ENCODE results near the gene VARS2. TPM values are rescaled to one million over a fixed set of nuclear protein-coding genes. Genes with fewer than 3 reads are reported as not detected.
"Not testable (repeated sequence)": the region's sequence is repeated elsewhere in the genome, so short reads cannot be mapped to it uniquely, and the experiment has no call there.

The VARS2 gene
- total RNA-seq = 61.4 TPM

DNA sequence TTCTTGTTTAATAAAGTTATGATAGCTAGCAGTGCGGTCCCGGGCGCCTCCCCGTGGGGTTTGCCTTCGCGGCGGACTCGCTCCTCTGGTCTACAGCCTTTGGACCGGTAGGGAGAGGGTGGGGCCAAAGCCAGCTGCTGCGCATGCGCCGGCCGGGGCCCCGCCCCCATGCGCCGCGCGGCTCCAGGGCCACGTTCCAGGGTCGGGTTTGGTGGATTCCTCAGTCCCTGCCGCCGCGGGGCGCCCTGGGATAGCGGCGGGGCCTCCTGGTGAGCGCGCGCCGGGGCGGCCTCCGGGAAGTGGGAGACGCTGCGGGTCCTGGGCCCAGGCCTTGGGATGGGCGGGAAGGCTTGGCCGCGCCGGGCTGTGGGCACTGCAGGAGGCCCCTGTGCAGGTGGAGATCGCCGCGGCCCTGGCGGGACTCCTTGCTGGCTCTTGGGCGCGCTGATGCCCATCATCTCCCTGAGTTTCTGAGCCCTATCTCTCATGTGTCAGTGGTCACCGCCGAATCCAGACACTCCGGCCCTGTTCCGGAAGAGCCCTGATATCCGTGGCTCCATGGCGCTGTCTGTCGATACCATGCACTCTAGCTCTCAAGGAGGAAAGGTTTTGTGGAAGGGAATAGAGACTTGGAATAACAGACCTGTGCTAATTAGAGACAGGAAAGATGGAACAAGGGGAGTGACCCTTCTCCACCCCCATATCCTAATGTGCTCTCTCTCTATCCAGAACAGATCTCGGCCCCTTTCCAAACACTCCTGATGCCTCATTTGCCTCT is at the start of gene VARS2:
Gene VARS2, plus strand, starts transcription at position 163 of the 778 bp plus-strand sequence. Its CDS starts 599 bp downstream, at position 762.
- peak; percentile 95 for DNase-seq (ENCODE audit: low spot score)

DNA sequence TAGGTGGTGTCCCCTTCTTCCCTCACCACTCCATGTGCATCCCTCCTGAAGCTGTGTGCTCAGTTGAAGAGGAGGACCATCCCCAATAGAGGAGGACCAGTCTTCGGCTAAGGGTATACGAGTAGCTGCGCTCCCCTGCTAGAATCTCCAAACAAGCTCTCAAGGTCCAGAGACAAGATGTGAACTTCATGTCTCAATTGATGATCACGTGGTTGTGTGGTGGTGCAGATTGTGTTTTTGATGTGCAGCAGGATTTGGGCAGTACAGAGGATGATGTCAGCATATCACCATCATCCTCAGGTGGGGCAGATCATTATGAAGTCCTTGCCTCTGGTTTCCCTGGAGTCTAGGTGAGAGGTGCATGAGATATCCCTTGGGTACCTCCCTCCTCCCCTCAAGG is 49.7 kb upstream of the VARS2 start:
- no peak for DNase-seq (ENCODE audit: low spot score)

DNA sequence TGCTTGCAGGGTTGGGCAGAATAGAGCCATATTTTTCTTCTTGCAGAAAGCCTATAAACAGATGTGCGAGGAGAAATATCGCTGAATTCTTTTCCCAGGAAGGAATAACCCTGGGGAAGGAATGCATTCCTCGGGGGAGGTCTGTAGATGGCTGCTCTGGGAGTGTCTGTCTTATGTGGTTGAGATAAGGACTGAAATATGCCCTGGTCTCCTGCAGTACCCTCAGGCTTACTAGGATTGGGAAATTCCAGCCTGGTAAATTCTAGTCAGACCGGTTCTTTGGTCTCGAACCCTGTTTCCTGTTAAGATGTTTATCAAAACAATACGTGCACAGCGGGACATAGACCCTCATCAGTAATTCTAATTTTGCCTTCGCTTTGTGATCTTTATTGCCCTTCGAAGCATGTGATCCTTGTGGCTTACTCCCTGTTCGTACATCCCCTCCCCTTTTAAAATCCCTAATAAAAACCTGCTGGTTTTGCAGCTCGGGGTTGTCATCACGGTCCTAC is 44.7 kb upstream of the VARS2 start:
- DNase-seq (ENCODE audit: low spot score) = not testable (repeated sequence)

DNA sequence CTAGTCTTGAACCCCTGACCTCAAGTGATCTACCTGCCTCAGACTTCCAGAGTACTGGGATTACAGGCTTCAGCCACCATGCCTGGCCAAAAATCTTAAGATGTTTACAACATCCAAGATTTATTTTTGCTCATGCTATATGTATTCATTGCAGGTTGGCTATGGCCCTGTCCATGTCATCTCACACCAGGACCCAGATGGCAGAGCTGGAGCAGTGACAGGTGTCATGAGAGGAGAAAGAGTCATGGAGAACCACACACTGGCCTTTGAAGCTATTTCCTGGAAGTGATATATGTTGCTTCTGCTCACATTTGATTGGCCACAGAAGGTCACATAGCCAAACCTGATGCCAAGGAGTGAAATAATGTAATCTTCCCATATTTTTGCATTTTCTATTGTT is 43.5 kb upstream of the VARS2 start:
- no peak for DNase-seq (ENCODE audit: low spot score)

DNA sequence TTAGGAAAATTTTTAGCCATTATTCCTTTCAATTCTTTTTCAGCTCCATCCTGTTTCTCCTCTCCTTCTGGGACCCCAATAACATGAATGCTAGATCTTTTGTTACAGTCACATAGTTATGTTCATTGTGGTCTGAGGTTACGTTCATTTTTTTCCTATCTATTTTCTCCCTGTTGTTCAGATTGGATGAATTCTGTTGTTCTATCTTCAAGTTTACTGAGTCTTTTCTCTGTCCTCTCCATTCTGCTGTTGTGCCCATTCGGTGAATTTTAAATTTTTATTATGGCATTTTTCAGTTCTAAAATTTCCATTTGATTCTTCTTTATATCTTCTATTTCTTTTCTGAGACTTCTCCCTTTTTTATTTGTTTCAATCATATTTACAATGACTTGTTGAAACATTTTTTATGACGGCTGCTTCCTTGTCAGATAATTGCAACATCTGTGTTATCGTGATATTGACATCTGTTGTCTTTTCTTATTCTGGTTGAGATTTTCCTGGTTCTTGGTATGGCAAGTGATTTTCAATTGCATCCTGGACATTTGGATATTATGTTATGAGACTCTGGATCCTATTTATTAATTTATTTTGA is 42.4 kb upstream of the VARS2 start:
- no peak for DNase-seq (ENCODE audit: low spot score)

DNA sequence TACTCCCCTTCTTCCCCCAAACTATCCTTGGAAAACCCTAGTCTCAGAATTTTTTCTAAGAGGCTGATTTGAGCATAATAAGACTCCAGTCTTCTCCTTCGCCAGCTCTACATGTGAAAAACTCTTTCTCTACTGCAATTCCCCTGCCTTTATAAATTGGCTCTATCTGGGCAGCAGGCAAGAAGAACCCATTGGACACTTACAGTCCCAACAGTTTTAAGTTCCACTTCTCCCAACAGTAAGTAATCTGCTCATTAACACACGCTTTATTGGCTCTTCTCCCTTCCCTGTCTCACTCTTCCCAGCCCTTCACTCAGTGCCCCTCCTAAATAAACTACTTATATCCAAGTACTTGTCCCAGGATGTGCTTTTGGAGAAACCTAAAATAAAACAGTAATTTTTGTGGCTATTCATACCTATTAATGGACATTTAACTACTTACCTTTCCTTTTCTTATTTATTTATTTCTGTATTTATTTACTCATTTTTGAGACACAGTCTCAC is 40.8 kb upstream of the VARS2 start:
- no peak for DNase-seq (ENCODE audit: low spot score)

DNA sequence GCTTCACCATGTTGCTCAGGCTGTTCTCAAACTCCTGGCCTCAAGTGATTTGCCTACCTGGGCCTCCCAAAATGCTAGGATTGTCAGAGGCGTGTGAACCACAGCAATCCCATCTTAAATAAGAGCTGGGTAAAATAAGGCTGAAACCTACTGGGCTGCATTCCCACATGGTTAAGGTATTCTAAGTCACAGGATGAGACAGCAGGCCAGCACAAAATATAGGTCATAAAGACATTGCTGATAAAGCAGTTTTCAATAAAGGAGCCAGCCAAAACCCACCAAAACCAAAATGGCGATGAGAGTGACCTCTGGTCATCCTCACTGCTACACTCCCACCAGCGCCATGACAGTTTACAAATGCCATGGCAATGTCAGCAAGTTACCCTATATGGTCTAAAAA is 40.2 kb upstream of the VARS2 start:
- DNase-seq (ENCODE audit: low spot score) = not testable (repeated sequence)

DNA sequence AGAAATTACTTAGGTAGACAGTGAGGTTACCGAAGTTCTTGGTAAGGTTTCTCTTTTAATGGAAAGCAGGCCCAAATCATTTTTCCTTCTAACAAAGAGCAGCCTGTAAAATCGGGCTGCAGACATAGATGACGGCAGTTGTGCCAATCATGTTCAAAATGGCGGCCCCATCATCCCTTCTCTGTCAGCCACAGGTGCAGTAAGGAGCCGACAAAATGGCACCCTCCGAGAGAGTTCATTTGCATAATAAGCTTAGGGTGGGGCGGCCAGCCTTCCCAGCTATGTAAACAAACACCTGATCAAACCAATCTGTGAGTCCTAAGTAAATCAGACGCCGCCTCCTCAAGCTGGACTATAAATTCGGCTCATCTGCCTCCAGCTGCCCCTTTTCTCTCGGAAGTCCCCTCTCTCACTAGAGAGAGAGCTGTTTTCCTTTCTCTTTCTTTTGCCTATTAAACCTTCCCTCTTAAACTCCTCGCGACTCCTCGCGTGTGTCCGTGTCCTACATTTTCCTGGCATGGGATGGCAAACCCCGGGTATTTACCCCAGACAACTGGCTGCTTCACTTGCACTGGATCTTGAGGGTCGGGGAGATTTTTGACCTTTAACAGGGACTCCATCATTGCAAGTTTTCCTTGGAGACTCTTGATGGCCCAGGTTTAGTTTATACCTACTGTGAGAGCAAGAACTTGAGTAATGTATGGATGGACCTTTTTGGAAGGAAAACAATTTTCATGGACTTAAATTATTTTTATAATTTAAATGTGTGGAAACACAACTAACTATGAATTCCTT is 38.6 kb upstream of the VARS2 start:
- no peak for DNase-seq (ENCODE audit: low spot score)

DNA sequence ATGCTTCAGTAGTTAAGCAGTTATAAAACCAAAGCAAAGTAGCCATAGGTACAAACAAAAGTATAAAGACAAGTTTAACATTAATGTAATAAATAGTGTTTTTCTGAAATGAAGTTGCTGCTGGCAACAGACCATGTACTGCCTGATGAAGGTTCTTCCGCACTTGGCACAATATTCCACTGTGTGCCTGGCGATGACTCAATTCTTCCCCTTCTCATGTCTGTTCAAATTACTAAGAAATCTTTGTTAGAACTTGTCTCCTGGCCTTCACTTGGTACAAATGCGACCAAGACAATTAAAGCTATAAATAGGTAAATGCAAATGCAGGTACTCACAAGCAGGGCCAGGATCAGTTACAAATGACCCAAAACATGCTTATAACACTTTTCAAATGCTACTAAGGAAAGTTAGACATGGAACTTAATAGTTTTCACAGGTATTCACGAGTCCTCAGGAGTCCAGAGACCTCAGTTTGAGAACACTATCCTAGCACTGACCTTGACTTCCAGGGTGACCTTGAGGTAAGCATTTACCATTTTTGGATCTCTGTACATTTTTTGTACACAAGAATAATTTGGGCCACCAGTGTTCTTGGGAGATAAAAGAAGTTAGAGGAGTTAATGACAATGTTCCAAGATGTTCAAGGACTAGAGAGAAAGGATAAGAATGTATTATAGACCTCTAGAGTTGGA is 37.9 kb upstream of the VARS2 start:
- DNase-seq (ENCODE audit: low spot score) = peak; percentile 39

DNA sequence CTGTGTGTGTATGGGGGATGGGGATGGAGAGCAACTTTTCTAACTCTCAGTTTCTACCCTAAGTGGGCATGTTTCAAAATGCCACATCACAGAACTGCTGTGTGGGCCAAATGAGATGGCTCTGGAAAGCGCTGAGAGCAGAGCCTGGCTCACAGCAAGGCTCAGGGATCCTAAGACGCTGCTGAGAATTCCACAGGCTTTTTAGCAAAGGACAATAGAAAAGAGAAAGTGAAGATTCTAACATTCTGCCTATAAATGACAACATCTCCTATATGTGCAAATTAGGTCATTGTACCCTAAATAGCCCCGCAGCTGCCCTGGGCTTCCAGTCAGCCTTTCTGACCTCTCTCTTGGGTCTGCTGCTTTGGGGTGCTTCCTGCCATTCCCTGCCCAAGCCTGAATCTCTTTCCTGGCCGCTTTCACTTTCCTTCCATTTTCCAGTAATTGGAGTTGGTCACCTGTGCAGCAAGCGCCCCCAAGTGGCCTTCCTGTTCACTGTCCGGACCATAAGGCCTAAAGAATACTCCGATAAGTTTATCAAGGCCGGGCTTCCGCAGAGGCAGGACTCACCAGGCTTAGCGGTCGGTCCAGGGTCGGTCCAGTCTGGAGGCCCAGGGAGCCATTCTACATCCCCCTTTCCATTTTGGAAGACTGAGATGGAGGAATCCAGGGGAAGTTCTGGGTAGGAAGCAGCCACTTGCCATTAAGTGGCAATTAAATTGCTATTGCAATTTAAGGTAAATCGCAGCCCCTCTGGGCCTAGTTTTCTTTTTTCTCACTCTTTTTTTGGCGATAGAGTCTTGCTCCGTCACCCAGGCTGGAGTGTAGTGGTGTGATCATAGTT is 36.4 kb upstream of the VARS2 start:
- DNase-seq (ENCODE audit: low spot score) = peak; percentile 93

DNA sequence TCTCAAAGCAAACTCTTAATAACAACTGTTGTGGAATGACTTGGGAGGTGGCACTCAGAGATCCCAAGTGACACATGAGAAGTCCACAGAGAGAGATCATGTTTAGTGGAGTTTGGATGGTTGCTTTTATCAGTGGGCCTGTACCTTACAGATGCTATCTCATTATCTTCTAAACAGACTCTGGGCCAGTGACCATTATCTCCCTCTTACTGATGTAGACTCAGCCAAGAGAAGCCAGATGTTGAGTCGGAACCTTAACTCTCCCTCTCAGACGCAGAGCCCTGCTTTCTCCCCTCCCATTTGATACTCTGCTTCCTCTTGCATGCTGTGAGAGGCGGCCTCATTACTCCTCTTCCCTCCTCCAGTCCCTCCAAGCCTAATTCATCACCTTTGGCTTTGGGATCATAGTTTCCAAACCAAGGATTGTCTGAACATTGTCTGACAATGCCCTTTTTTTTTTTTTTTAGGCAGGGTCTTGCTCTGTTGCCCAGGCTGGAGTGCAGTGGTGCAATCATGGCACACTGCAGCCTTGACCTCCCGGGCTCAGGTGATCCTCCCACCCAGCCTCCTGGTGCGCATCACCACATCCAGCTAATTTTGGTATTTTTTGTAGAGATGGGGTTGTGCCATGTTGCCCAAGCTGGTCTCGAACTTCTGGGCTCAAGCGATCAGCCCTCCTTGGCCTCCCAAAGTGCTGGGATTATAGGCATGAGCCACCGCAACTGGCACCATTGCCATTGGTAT is 34.2 kb upstream of the VARS2 start:
- no peak for DNase-seq (ENCODE audit: low spot score)

DNA sequence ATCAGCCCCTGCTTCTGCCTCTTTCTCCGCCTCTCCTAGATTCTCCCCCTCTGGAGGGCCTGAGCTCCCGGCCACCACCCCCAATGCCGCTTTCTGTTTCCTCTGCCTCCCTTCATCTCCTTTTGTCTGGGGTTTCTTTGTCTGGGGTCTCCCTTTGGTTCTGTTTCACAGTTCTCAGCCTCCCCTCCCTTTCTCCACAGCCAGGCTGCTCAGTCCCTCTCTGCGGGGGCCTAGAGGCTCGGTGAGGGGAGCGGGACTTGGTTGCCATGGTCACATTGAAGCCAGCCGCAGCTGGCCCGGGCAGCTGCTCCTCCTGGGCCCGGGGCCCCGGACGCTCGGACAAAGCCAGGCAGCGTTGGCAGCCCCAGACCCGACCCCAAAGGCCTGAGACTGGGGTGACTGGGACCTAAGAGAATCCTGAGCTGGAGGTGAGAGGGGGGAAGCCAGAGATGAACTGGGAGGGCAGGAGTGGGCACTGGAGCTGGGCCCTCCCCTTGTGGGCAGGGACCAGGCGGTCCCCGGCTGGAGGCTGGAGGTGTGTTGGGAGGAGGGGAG is 33.3 kb upstream of the VARS2 start:
- DNase-seq (ENCODE audit: low spot score) = no peak

DNA sequence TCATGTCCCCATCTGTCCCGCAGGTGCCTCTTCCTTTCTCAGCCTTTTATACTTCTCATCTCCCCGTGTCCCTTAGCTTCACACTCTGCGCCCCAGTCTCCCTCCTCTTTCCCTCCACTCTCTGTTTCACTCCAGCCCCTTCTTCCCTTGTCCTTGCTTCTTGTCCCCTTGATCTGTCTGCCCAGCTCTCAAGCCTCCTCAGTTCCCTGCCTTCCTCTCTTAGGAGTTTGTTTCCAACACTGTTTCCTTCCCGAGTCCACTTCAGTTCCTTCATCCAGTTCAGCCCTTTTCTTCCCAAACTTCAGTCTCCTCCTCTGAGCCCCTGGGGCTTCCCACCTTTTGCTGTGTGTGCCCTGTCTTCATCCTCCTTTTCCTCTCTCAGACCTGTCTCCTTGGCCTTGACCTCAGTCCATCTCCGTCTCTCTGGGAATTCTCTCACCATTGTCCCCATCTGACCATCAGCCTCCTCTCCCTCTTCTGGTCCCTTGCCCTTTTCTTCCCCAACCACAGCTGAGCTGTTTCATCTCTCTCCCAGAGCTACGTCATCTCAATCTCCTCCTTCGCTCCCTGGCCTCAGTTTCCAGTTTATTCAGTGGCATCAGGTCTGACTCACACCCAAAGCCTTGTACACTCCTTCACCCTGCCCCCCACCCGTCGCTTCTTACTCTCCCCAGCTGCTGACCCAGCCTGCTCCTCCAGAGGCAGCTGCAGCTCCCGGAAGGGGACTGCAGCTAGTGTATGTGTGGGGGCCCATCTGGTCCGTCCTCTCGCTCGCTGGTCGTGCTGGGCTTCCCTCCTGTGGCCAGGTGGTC is 32.4 kb upstream of the VARS2 start:
- DNase-seq (ENCODE audit: low spot score) = no peak

DNA sequence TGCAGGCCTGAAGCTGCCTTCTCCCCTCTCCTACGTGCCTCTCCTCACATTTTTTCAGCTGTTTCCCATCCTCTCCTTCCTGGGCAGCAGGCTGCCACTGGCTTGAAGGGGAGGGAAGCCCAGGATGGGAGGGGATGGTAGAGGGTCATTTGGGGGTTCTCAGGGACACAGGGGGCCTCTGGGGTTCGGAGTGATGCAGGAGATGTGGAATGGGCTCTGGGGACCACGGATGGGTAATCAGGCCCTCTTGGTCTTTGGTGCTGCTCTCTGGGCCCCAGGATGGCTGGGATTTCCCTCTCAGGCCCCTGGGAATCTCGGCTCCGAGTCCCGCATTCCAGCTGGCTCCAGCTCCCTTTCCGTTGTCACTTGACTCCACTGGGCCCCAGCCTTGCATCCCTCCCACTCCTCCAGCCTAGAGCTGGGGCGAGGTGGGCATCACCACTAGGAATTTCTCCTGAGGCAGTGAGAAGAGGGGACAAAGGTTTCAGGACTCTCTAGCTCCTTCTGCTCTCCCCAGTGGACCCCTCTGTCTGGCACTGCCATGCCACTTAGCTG is 31.8 kb upstream of the VARS2 start:
- no peak for DNase-seq (ENCODE audit: low spot score)

DNA sequence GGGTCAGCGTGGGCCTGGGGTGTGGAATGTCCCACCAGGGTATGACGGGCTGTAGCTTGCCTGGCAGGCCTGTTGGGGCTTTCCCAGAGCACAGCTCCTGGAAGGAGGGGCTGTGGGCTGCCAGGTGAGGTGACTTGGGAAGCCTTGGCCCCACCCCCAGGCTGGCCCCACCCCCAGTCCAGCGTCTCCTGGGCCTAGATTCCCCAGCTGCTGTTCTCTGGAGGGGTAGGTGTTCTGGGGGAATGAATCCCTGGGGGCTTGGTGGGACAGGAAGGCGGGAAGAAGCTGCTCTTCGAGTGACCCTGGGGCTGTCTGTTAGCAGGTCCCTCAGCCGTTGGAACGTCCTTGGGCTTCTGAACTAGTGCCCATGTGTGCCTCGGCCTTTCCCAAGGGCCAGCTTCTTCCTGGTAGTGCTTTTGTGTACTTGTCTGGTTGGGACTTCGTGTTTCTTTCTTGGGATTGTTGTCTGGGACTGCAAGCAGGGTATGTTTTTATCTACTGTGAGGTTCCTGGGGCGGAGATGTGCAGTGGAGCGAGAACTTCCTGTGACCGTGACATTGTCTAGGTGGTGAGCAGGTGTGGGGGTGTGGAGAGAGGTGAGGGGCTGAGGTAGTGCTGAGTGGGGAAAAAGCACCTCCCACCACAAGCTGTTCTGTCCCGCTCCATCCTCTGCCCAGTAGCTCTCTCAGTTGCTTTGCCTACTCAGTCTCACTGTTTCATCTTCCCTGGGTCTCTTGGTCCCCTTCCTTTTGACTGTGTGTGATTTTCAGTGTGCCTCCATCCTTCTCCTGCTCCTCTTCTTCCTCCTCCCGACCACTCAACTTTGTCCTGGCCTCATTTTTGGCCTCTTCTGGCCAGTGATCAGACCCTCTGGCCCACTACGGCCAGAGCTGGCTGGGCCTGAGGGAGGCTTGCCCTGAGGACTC is 31.0 kb upstream of the VARS2 start:
- peak; percentile 77 for DNase-seq (ENCODE audit: low spot score)

DNA sequence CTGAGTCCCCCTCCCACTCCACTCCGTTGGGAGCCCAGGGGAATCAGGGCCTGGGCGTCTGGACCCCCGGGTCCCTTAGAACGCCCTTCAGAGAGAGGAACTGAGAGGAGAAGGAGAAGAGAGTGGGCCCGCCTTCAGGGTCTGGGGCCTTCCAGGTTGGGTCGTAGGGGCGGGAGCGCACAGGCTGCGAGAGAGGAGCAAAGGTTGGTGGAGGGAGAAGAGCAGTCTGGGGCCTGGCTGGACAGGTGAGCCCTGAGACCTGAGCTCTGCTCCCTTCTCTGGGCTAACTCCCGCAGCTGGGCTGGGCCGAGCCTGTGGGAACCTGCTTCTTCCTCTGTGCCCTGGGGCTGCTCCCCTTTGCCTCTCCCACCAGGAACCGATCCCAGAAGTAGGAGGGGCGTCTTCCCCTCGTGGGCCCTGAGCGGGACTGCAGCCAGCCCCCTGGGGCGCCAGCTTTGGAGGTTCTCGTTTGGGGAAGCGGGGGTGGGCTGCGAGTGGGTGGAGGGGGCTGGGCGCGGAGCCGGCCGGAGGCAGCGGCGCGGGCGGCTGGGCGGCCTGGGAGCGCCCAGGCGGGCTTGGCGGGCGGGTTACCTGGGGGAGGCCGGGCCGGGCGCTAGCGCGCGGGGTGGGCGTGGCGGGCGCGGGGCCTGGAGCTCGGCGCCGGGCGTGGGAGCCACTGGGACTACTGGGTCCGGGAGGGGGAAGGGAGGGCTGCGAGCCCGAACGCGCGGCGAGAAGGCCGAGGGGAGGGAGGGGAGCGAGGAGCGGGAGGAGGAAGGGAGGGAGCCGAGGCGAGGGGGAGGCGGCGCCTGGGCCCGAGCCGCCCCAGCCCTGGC is 30.1 kb upstream of the VARS2 start, which contains the start of gene DDR1:
Gene DDR1, plus strand, starts transcription at position 835 of the 836 bp plus-strand sequence. CDS start 4,211 bp downstream, outside the sequence.
- DNase-seq (ENCODE audit: low spot score) = peak; percentile 81

Measured in mucosa of gallbladder (tissue), 1 donor.